Stomach smooth muscle (tissue), 2 donors: Measurements from ENCODE around the gene COQ7.

Experiments used
- H3K27ac ChIP-seq: one replicate; pipeline ENCODE4 v1.7.0; 2013; ENCODE audit warnings: mild to moderate bottlenecking, low read length, inconsistent platforms
- H3K27me3 ChIP-seq, 2 donors: one replicate each; pipeline ENCODE4 v1.7.0; 2013; ENCODE audit warnings: low read length in 2 of 2; ENCODE audit not compliant: insufficient read depth in 2 of 2, control insufficient read depth in 1 of 2
- H3K36me3 ChIP-seq, 2 donors: one replicate each; pipeline ENCODE4 v1.7.0; 2013; ENCODE audit warnings: low read length in 2 of 2; ENCODE audit not compliant: control insufficient read depth in 2 of 2, insufficient read depth in 2 of 2
- H3K4me1 ChIP-seq: one replicate; pipeline ENCODE4 v1.7.0; 2013; ENCODE audit warnings: low read length; ENCODE audit not compliant: control insufficient read depth, insufficient read depth
- H3K4me3 ChIP-seq, 2 donors: one replicate each; pipeline ENCODE4 v1.7.0; 2013; ENCODE audit warnings: low read length in 2 of 2
- H3K9ac ChIP-seq, 2 donors: one replicate each; pipeline ENCODE4 v1.7.0; 2013; ENCODE audit warnings: low read length in 2 of 2, mild to moderate bottlenecking in 1 of 2
- H3K9me3 ChIP-seq, 2 donors: one replicate each; pipeline ENCODE4 v1.7.0; 2013; ENCODE audit warnings: low read length in 2 of 2; ENCODE audit not compliant: control insufficient read depth in 2 of 2
- donor health status: healthy.
- donor health status: Pancreatic carcinoma.

COQ7 gene

DNA sequence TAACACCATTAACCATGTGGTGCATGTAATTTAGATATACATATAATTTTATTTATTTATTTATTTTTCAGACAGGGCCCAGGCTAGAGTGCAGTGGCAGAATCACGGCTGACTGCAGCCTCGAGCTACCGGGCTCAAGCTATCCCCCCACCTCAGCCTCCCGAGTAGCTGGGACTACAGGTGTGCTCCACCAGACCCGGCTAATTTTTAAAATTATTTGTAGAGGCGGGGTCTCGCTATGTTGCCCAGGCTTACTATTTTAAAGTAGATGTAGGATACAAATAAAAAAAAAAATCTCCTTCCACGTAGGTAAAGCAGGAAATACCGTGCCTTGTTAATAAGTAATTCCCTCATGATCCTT lies 446 bp upstream of the COQ7 start:
- no peaks in the 10 kb centered on the region for H3K27me3 ChIP-seq
- H3K4me1 ChIP-seq, result peaks cover 7% of the 10 kb centered on the region
- H3K9ac ChIP-seq, result peak overlapping the region in 1 of 2 donors; percentile 98
- peak overlapping the region; percentile 100 for H3K27ac ChIP-seq
- peak overlapping the region; percentile 95 to 97 for H3K4me3 ChIP-seq
- H3K36me3 ChIP-seq, result peaks cover 0 to 3% of the 10 kb centered on the region in 2 donors
- no peaks in the 10 kb centered on the region for H3K9me3 ChIP-seq

DNA sequence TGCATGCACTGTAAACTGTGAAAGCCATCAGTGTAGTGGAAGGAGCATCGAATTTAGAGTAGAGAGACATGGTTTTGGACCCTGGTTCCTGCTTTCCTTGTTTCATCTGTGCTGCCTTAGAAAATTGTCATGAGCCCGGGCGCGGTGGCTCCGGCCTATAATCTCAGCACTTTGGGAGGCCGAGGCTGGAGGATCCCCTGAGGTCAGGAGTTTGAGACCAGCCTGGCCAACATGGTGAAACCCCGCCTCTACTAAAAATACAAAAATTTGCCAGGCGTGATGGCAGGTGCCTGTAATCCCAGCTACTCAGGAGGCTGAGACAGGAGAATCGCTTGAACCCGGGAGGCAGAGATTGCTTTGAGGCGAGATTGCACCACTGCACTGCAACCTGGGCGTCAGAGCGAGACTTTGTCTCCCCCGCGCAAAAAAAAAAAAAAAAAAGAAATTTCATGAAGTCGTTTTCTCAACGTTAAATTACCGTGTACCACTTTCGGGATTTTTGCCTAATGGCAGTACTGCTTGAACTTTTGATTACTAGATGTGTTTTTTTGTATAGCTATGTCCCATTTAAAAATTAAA lies 912 bp downstream of the COQ7 start:
- H3K36me3 ChIP-seq, result peaks cover 5 to 14% of the 10 kb centered on the region in 2 donors
- peak overlapping the region; percentile 95 to 97 for H3K4me3 ChIP-seq
- peak overlapping the region; percentile 100 for H3K27ac ChIP-seq
- peak overlapping the region; percentile 98 to 99 for H3K9ac ChIP-seq
- H3K4me1 ChIP-seq, result peaks cover 7% of the 10 kb centered on the region
- H3K27me3 ChIP-seq, result no peaks in the 10 kb centered on the region
- H3K9me3 ChIP-seq, result no peaks in the 10 kb centered on the region

DNA sequence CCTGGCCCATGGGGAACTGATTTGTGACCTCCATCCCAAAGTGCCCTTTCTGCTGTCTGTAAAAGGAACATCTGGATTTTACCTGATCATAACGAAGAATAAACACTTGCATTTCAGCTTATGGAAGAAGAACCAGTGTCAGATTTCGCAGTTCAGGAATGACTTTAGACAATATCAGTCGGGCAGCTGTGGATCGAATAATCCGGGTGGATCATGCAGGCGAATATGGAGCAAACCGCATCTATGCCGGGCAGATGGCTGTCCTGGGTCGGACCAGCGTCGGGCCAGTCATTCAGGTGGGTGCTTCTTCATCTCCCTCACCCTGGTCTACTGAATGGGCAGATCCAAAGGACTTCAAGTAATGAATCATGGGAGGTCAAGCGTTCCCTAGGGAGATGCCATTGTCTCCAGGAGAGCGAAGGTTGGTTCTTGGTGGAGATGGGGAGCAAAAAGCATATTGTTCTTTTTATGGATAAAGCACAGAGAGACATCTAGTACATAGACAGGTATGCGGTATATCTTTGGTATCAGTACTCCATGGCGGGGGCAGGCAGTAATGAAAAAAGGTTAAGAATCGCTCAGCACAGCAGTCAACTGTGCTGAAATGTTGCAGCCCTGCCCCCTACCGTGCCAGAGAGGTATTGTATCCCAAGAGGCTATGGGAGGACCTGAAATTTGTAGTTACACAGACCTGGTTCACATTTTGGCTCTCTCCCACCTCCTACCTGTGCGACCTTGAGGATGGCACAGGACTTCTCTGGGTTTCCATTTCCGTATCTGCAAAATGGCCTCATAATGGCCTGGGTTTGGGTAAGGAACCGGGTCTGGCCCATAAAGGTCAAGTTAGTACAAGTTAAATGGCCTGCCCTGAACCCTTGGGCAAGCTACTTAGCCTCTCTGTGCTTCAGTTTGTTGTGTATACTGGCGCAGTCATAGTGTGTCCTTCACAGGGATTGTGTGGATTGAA lies 4.7 kb downstream of the COQ7 start:
- Histone ChIP-seq H3K27ac (no peak overlapping the region), H3K9ac (no peak overlapping the region), H3K9me3 (no peaks in the 10 kb centered on the region), H3K36me3 (peaks cover 13 to 25% of the 10 kb centered on the region in 2 donors), H3K27me3 (no peaks in the 10 kb centered on the region), H3K4me1 (peaks cover 13% of the 10 kb centered on the region), H3K4me3 (no peak overlapping the region)

DNA sequence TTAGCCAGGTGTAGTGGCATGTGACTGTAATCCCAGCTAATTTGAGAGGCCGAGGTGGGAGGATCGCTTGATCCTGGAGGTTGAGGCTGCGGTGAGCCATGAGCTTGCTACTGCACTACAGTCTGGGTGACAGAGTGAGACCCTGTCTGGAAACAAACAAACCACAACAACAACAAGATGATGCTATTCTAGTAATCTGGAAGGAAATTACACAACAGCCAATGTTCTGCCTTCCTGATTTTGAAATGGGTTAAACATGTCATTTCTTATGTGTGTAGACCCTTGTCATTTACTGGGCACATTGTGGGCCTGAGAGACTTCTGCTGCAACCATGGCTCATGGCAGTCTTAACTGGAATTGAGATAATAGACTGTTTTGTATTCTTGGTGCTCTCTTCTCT lies 5.9 kb downstream of the COQ7 start:
- H3K27ac ChIP-seq, result no peak overlapping the region
- H3K9me3 ChIP-seq, result no peaks in the 10 kb centered on the region
- peaks cover 13 to 30% of the 10 kb centered on the region in 2 donors for H3K36me3 ChIP-seq
- H3K9ac ChIP-seq, result no peak overlapping the region
- H3K4me3 ChIP-seq, result no peak overlapping the region
- peaks cover 8% of the 10 kb centered on the region for H3K4me1 ChIP-seq
- no peaks in the 10 kb centered on the region for H3K27me3 ChIP-seq

DNA sequence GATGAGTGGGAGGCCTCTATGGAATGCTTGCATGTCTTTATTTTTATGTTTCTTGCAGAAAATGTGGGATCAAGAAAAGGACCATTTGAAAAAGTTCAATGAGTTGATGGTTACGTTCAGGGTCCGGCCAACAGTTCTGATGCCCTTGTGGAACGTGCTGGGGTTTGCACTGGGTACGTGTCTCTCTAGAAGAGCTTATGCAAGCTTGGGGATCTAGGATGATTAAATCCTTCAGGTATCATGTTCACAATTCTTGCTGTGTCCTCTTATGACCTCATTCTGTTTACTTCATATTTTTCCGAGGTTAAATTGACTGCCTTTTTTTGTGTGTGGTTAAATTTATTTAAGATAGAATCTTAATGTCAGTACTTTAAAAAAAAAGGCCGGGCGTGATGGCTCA lies 6.4 kb downstream of the COQ7 start:
- no peak overlapping the region for H3K4me3 ChIP-seq
- H3K36me3 ChIP-seq, result peaks cover 18 to 34% of the 10 kb centered on the region in 2 donors
- no peaks in the 10 kb centered on the region for H3K27me3 ChIP-seq
- no peak overlapping the region for H3K9ac ChIP-seq
- H3K27ac ChIP-seq, result no peak overlapping the region
- no peaks in the 10 kb centered on the region for H3K9me3 ChIP-seq
- H3K4me1 ChIP-seq, result peaks cover 7% of the 10 kb centered on the region

- Histone ChIP-seq H3K27ac (no peak overlapping the region), H3K9ac (no peak overlapping the region), H3K4me1 (peaks cover 7% of the 10 kb centered on the region), H3K27me3 (no peaks in the 10 kb centered on the region), H3K9me3 (no peaks in the 10 kb centered on the region), H3K4me3 (no peak overlapping the region), H3K36me3 (peaks cover 21 to 40% of the 10 kb centered on the region in 2 donors)
Observed at GRCh38 chr16:19075511-19075910, 8.1 kb downstream of the COQ7 start.

- Histone ChIP-seq H3K9me3 (no peaks in the 10 kb centered on the region), H3K27me3 (no peaks in the 10 kb centered on the region), H3K4me3 (no peak overlapping the region), H3K9ac (no peak overlapping the region), H3K27ac (no peak overlapping the region), H3K36me3 (peaks cover 17 to 28% of the 10 kb centered on the region in 2 donors), H3K4me1 (peaks cover 7% of the 10 kb centered on the region)
Observed at GRCh38 chr16:19077879-19078278, 10.5 kb downstream of the COQ7 start.

- peaks cover 4 to 7% of the 10 kb centered on the region in 2 donors for H3K36me3 ChIP-seq
- H3K4me1 ChIP-seq, result peaks cover 11% of the 10 kb centered on the region
- H3K27ac ChIP-seq, result no peak overlapping the region
- H3K9me3 ChIP-seq, result no peaks in the 10 kb centered on the region
- no peaks in the 10 kb centered on the region for H3K27me3 ChIP-seq
- H3K9ac ChIP-seq, result no peak overlapping the region
- H3K4me3 ChIP-seq, result no peak overlapping the region
Observed at GRCh38 chr16:19083670-19084069, 16.3 kb downstream of the COQ7 start.

- H3K27ac ChIP-seq, result no peak overlapping the region
Observed at GRCh38 chr16:19084139-19084538, 16.7 kb downstream of the COQ7 start.

DNA sequence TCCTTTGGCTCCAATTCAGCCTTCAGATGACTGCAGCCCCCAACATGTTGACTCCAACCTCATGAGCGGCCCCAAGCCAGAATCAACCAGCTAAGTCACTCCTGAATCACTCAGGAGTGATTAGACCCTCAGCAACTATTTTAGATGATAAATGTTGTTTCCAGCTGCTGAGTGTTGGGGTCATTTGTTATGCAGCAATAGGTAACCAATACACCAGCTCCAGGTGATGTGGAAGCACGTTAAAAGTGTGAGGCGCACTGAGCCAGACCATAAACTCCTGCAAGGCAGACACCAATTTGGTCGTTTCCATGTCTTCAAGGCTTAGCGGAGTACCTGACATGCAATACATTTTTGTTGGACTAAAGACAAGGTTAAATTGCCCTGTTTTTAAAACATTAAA lies 17.5 kb downstream of the COQ7 start:
- no peak overlapping the region for H3K9ac ChIP-seq
- no peaks in the 10 kb centered on the region for H3K27me3 ChIP-seq
- no peak overlapping the region for H3K4me3 ChIP-seq
- H3K36me3 ChIP-seq, result no peaks in the 10 kb centered on the region
- peaks cover 11% of the 10 kb centered on the region for H3K4me1 ChIP-seq
- H3K27ac ChIP-seq, result no peak overlapping the region
- no peaks in the 10 kb centered on the region for H3K9me3 ChIP-seq

More at GRCh38 chr16:19084139-19084538, 16.7 kb downstream of the COQ7 start:
- Histone ChIP-seq H3K4me3 (no peak overlapping the region), H3K36me3 (peaks cover 0 to 3% of the 10 kb centered on the region in 2 donors), H3K27me3 (no peaks in the 10 kb centered on the region), H3K4me1 (peaks cover 11% of the 10 kb centered on the region), H3K9ac (no peak overlapping the region), H3K9me3 (no peaks in the 10 kb centered on the region)
